Measurements from ENCODE around the gene CHKB.

DNA sequence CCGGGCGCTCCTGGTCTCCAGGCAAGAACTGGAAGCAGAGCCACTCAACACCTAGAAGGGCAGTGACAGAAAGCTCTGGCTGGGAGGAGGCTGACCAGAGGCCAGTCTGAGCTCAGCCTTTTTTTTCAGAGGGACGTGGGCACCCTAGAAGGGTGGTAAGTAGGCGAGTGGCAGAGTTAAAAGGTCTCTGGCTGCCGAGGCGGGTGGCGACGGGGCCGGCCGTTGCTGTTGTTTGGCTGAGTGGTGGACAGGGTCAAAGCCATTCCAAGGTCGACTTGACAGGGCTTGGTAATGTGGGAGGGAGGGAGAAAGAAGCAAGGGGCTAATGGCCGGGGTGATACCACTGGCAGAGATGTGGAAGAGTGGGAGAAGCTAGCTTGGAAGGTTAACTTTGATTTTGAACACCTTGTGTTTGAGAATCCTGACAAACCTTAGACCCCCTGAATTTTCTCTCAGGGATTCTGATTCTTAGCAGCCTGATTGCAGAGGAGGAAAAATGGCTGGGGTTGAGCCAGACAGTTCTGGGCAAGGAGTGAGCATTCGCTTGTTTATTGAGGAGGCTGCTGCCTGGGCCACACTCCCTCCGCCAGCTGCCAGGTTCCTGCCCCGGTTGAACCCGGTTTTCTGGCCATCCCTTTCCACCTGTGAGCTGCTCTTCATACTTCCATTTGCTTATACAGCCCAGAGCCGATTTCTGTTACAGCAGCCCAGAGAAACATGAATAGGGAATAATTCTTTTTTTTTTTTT lies 19.1 kb downstream of the CHKB start:
- no peak for TF ChIP-seq CTCF (optimal IDR thresholded peaks at IDR 0.05 in 1 of 3, IDR thresholded peaks at IDR 0.05 in 1 of 3, conservative IDR thresholded peaks at IDR 0.05 in 1 of 3; ENCODE audit: extremely low read depth in 1 of 3, insufficient read depth in 2 of 3, low read length in 3 of 3)
- no peak for TF ChIP-seq EZH2 (IDR thresholded peaks at IDR 0.05; ENCODE audit: low read length)
